Heart left ventricle (tissue), 16 donors: ENCODE data around the gene LRRC23. TPM values are rescaled to one million over a fixed set of nuclear protein-coding genes. Genes with fewer than 3 reads are reported as not detected.
A peak's percentile ranks its signal among the peaks of the same experiment; 100 is the strongest.

ENCODE experiments used
- ATAC-seq, 4 donors: fragments of 200-7000 bp; cut with Tn5 transposase; one replicate each; pipeline ENCODE4 v1.9.1; 2020 to 2022; ENCODE audit warnings: moderate library complexity in 4 of 4, mild to moderate bottlenecking in 3 of 4, moderate number of reproducible peaks in 1 of 4
- DNase-seq, 5 donors: peaks; one replicate each; pipeline ENCODE4 v3.0.0-alpha.2; 2020
- H3K27ac ChIP-seq, 12 donors: fragments of 200-600 bp; sonication (generic) in 4 of 12; one replicate each; pipeline versions ENCODE4 v1.5.0 to v1.8.0; 2016 to 2022; ENCODE audit warnings: mild to moderate bottlenecking in 2 of 12
- H3K27me3 ChIP-seq, 9 donors: fragments of 200-600 bp; sonication (generic) in 2 of 9; one replicate each; pipeline versions ENCODE4 v1.5.1 to v1.8.0; 2016 to 2022; ENCODE audit warnings: mild to moderate bottlenecking in 3 of 9
- H3K36me3 ChIP-seq, 9 donors: fragments of 200-600 bp; sonication (generic) in 2 of 9; one replicate each; pipeline versions ENCODE4 v1.5.0 to v1.8.0; 2018 to 2022; ENCODE audit warnings: mild to moderate bottlenecking in 2 of 9
- H3K4me1 ChIP-seq, 12 donors: fragments of 200-600 bp; sonication (generic) in 4 of 12; one replicate each; pipeline versions ENCODE4 v1.5.0 to v1.8.0; 2016 to 2022; ENCODE audit warnings: mild to moderate bottlenecking in 3 of 12
- H3K4me3 ChIP-seq, 12 donors: fragments of 200-600 bp; sonication (generic) in 4 of 12; one replicate each; pipeline versions ENCODE4 v1.5.0 to v1.8.0; 2017 to 2022; ENCODE audit warnings: mild to moderate bottlenecking in 9 of 12, moderate library complexity in 4 of 12
- H3K9me3 ChIP-seq, 12 donors: fragments of 200-600 bp; sonication (generic) in 4 of 12; one replicate each; pipeline versions ENCODE4 v1.5.0 to v1.8.0; 2016 to 2022; ENCODE audit warnings: mild to moderate bottlenecking in 1 of 12
- CTCF ChIP-seq, 12 donors: fragments of 200-600 bp; sonication (generic) in 4 of 12; IDR thresholded peaks; one replicate each; pipeline versions ENCODE4 v1.5.0 to v1.8.0; 2018 to 2022; ENCODE audit warnings: antibody characterized with exemption in 12 of 12, mild to moderate bottlenecking in 5 of 12
- POLR2A ChIP-seq, 2 donors: fragments of 450-650 bp; IDR thresholded peaks; one replicate each; pipeline ENCODE4 v1.6.1; 2017; ENCODE audit warnings: antibody characterized with exemption in 2 of 2, mild to moderate bottlenecking in 2 of 2, moderate library complexity in 2 of 2
- WGBS, 4 donors: extraction: QIAGEN DNeasy Blood & Tissue Kit in 2 of 4; methylation state at CpG; one replicate each; pipeline versions ENCODE4 v1.1.5 to v1.1.7; 2013 to 2018; 5-methylcytosine and 5-hydroxymethylcytosine counted together
- intact Hi-C, 10 donors: fragments of 100-400 bp; cut with DNase I; formaldehyde crosslinking; loops; one replicate each; pipeline versions ENCODE4 v1.11.1 to v1.14.2; 2022
- polyA plus RNA-seq, 2 donors: library from polyadenylated mRNA; stranded (reverse); fragments of 200-250 nt; gene quantifications; one replicate each; pipeline ENCODE4 v1.2.3, GENCODE V29; 2013
- total RNA-seq, 9 donors: library from RNA; depleted of rRNA in 2 of 9; stranded (reverse); fragments of >200 nt in 2 of 9; fragmentation: NEBNext Ultra II Directional in 3 of 9; extraction: Animal tissue kit (Norgen Biotek cat#: 25700) in 3 of 9; gene quantifications; one replicate each; pipeline versions ENCODE4 v1.1.0 to v1.2.4, GENCODE V29; 2016 to 2023
- donor health status: ischemic (EF 13 %, LVEDD 7.1; RV severe dilation, severe dysfunction).
- donor health status: healthy with polysubstance abuse.
- donor health status: DM: no; HTN: yes; CAD: no.
- donor health status: DM: no; HTN: no; CAD: no.
- donor health status: ischemic (EF 25% LVEDD 6.9; RV normal size, moderate dysfunction).
- donor health status: ischemic (EF 25% LVEDD 5.7; RV mildly dilated, moderate dysfunction).
- donor health status: healthy.
- donor health status: DM: yes; HTN: yes; CAD: no.
- donor health status: ischemic (EF 35%, LVEDD 5.7; RV mildly dilated, moderate dysfunction).
- donor health status: nonischemic (EF 11% LVEDD 7.7; RV severe dilation, severe dysfunction).
- donor health status: DM: yes; HTN: yes; CAD: no.
- donor health status: PGD.
- donor health status: ischemic (EF 29% LVEDD 5.4; RV normal size, mild dysfunction).
- donor health status: nonischemic (EF 23%, LVEDD 6.1; RV moderate dilation, normal function).

LRRC23 gene
- total and polyA plus RNA-seq, 11 donors: 8.2 to 15.3 (median 11.3) TPM

- Histone ChIP-seq H3K27me3 (no peaks in the 10 kb centered on the region), H3K27ac (peak within 1 kb of the TSS; percentile 91 to 100 (median 98)), H3K36me3 (peaks cover 0 to 48% (median 35%) of the 10 kb centered on the region in 9 donors), H3K4me3 (peak within 1 kb of the TSS; percentile 52 to 86 (median 78)), H3K9me3 (no peaks in the 10 kb centered on the region), H3K4me1 (peaks cover 0 to 59% (median 35%) of the 10 kb centered on the region in 12 donors)
- WGBS, 4 donors: 0 to 1% (median 1%) methylated on average over 30 to 31 of the region's 31 CpGs
- TF ChIP-seq CTCF (IDR thresholded peaks at IDR 0.05) (no peak), POLR2A (IDR thresholded peaks at IDR 0.05) (peak in 1 of 2 donors; percentile 35)
- peak; percentile 59 to 79 (median 67) for ATAC-seq
- DNase-seq: peak; percentile 82 to 87 (median 85)
- intact Hi-C loops: loop anchor here (1.0 to 10.0 kb wide), 14 partner anchors 17 to 165 kb away; partner anchors contain the start of genes C1R (in 5 of the 10), C1RL (in 3 of the 10) and LPCAT3 (in 1 of the 10)
Measured at GRCh38 chr12:6943722-6944380, 39.2 kb downstream of the LRRC23 start, which contains the start of the genes C12orf57 and RNU7-1. Gene C12orf57 (plus strand): TSS chr12:6944022. CDS start chr12:6944122, 100 bp downstream. Gene RNU7-1 (plus strand): TSS chr12:6943816.

DNA sequence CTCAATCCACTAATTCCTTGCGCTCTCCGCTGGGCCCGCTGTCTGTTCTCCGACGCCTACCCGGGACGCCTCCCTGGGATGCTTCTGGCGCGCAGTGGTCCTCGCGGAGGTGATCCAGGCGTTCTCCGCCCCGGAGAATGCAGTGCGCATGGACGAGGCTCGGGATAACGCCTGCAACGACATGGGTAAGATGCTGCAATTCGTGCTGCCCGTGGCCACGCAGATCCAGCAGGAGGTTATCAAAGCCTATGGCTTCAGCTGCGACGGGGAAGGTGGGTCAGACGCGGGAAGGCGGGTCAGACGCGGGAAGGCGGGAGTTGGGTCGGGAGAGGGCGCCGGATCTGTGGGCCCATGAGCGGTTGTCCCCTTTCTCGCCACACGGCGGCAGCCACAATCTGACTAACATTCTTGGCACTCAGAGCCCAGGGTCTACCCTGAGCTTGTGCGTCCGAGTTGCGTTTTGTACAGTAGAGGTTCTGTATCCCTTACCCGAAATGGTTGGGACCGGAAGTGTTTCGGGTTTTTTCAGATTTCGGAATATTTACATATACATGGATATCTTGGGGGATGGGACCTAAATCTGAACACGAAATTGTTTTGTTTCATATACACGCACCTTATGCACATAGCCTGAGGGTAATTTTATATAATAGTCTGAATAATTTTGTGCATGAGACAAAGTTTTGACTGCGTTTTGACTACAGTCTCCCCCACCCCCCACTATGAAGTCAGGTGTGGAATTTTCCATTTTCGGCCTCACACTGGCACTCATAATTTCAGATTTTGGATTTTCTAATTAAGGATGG is 40.0 kb downstream of the LRRC23 start:
- Histone ChIP-seq H3K4me1 (peaks cover 0 to 64% (median 30%) of the 10 kb centered on the region in 12 donors), H3K36me3 (peaks cover 0 to 42% (median 32%) of the 10 kb centered on the region in 9 donors), H3K27ac (peak overlapping the region; percentile 91 to 100 (median 98)), H3K27me3 (no peaks in the 10 kb centered on the region), H3K9me3 (no peaks in the 10 kb centered on the region), H3K4me3 (peak overlapping the region; percentile 52 to 86 (median 78))
- peak; percentile 68 to 96 (median 86) for TF ChIP-seq CTCF (IDR thresholded peaks at IDR 0.05)
- TF ChIP-seq POLR2A (IDR thresholded peaks at IDR 0.05): peak in 1 of 2 donors; percentile 28
- WGBS, 4 donors: 2 to 3% (median 3%) methylated on average over 45 to 48 of the region's 48 CpGs
- DNase-seq (peak; percentile 94 to 96 (median 95)), ATAC-seq (peak; percentile 70 to 78 (median 72))
- intact Hi-C loops: loop anchor here (1.0 to 10.0 kb wide), 15 partner anchors 17 to 168 kb away; partner anchors contain the start of genes C1R (in 7 of the 10), C1RL (in 3 of the 10) and LPCAT3 (in 1 of the 10)

DNA sequence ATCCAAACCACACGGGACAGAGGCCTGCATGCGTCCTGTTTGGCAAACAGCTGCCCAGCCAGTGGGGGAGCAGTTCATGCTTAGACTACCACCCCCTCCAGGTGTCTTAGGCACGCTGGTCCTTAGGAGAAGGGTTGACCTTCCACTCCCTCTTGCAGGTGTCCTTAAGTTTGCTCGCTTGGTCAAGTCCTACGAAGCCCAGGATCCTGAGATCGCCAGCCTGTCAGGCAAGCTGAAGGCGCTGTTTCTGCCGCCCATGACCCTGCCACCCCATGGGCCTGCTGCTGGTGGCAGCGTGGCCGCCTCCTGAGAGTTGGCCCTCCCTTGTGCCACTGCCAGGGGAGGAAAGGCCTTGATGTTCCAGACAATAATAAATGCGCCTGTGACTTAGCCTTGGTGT is 41.0 kb downstream of the LRRC23 start:
- DNase-seq: peak in 1 of 5 donors; percentile 34
- no peak for TF ChIP-seq CTCF (IDR thresholded peaks at IDR 0.05)
- no peak for TF ChIP-seq POLR2A (IDR thresholded peaks at IDR 0.05)
- H3K4me3 ChIP-seq: peak overlapping the region in 3 of 12 donors; percentile 13 to 77 (median 38)
- H3K9me3 ChIP-seq: no peaks in the 10 kb centered on the region
- ATAC-seq: no peak
- peaks cover 0 to 34% (median 25%) of the 10 kb centered on the region in 9 donors for H3K36me3 ChIP-seq
- intact Hi-C loops: loop anchor here in 9 of 10 donors (2.0 to 10.0 kb wide), 10 partner anchors 17 to 167 kb away; partner anchors contain the start of genes C1R (in 6 of the 9), C1RL (in 1 of the 9) and LPCAT3 (in 1 of the 9)
- 83 to 86% (median 86%) methylated on average over 10 to 11 of the region's 11 CpGs for WGBS, 4 donors
- H3K4me1 ChIP-seq: peaks cover 0 to 73% (median 30%) of the 10 kb centered on the region in 12 donors
- H3K27me3 ChIP-seq: no peaks in the 10 kb centered on the region
- H3K27ac ChIP-seq: peak overlapping the region in 6 of 12 donors; percentile 7 to 99 (median 67)
